HG02678 (cell line): ENCODE measurements around the gene MYH9.
"Not testable (repeated sequence)": the region's sequence is repeated elsewhere in the genome, so short reads cannot be mapped to it uniquely, and the experiment has no call there.

Experiments used
- ATAC-seq: cut with Tn5 transposase; IDR thresholded peaks from one replicate; pipeline ENCODE4 v1.9.1; 2021; ENCODE audit warnings: mild to moderate bottlenecking, moderate library complexity; ENCODE audit not compliant: unreplicated experiment

The MYH9 gene

DNA sequence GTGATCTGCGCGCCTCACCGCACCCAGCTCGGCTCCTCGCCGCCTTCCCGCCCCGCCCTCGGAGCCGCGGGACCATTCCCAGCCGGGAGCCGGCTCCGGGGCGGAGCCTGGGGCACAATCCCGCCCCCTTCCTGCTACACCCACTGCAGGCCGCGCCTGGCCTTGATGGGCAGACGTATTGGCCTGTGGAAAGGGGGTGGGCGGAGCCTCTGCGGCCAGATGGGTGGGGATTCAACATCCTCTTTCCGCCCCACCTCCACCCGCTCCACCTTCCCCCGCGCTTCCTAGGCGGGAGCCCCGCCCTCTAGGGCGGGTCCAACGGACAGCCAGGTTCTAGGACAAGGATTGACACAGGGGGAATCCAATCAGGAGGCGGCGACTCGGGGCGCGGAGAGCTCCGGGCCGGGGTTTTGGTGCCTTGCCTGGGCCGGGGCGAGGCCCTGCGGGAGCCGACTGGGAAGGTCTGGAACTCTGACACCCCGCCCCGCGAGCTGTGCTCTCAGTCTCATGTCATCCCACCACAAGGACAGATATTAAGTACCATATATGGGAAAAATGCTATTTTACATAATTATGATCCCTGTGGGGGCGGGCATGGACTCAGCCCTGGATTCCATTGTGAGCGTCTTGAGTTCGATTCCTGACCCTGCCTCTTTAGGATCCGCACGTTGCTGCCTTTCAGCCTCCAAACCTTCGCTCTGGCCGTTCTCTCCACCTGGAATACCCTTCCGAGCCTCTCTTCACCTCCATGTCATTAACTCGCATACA, at the start of gene MYH9:
Gene MYH9, minus strand, starts transcription at position 9 of the 768 bp plus-strand sequence. CDS start 38,731 bp downstream, outside the sequence.
- peak; percentile 80 for ATAC-seq

DNA sequence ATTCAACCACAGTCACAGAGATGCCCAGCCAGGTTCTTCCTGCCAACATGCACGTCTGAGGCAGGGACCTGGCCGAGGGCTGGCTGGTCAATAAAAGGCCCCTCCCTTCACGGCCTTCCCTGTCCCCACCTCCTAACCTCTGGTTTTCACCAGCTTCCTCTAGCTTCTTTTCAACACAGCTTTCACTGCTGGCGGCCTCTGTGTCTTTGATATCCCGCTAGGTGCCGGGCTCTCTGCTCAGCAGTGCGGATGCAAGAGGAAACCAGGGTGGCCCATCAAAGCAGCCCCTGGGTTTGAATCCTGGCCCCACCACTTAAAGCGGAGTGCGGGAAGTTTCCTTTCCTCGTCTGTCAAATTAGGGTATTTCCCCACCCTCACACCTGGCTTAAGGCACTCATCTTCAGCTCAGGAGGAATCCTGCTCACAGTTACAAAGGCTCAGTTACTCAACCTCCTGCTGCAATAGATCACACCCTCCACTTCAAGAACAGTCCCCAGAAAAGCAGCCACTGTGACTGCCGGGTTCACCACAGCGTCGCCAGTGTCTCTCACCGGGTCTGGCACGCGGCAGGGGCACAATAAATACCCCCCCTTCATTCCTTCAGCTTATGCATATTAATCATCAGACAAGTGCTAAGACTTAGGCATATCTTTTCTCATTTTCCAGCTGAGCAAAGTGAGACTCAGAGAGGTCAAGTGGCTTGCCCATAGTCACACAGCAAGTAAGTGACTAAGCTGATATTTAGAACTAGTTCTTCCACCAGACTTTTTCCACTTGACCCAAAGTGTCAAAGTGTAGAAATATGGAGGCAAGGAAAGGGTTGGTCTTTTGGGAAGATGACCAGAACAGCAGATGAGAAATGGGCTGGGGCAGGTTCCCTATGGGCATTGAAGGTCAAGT, 48.0 kb upstream of the MYH9 start:
- ATAC-seq, result no peak

GRCh38 chr22:36433318-36434231, 45.8 kb upstream of the MYH9 start:
- no peak for ATAC-seq

GRCh38 chr22:36432592-36433317, 45.0 kb upstream of the MYH9 start:
- ATAC-seq, result no peak

GRCh38 chr22:36431977-36432376, 44.2 kb upstream of the MYH9 start:
- ATAC-seq, result no peak

- ATAC-seq, result no peak
These were observed 43.1 kb upstream of the MYH9 start for GRCh38 chr22:36430863-36431262.

DNA sequence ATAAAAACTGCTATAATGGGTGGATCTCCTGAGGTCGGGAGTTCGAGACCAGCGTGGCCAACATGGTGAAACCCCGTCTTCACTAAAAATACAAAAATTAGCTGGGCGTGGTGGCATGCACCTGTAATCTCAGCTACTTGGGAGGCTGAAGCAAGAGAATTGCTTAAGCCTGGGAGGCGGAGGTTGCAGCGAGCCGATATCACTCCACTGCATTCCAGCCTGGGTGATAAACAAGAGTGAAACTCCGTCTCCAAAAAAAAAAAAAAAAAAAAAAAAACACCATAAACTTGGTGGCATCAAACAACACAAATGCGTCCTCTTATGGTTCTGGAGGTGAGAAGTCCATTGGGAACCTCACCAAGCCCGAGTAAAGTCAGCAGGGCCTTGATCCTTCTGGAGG, 40.2 kb upstream of the MYH9 start:
- ATAC-seq, result not testable (repeated sequence)

DNA sequence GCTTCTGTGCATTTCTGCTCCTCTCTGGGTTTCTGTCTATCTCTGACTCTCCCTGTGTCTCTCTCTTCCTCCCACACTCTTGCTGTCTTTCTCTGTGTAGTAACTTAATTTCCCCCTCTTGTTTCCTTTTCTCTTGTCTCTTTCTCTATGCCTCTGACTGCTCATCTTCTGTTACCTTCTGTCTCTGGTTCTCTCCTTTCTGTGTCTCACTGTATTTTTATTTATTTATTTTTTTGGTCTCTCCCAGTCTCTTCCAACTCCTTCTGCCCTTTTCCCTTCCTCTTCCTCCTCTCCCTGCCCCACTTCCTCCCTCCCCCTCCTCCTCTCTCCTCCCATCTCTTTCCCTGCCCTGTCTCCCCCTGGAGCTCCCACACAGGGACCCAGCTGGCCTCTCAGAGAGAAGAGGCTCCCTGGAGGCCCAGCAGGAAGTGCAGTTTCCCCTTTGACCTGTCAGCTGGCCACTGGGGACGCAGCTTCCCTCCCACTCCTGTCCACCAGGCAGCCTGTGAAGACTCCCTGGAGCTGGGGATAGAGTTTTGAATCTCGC, 38.3 kb upstream of the MYH9 start:
- no peak for ATAC-seq

GRCh38 chr22:36424901-36425579, 37.3 kb upstream of the MYH9 start:
- no peak for ATAC-seq

DNA sequence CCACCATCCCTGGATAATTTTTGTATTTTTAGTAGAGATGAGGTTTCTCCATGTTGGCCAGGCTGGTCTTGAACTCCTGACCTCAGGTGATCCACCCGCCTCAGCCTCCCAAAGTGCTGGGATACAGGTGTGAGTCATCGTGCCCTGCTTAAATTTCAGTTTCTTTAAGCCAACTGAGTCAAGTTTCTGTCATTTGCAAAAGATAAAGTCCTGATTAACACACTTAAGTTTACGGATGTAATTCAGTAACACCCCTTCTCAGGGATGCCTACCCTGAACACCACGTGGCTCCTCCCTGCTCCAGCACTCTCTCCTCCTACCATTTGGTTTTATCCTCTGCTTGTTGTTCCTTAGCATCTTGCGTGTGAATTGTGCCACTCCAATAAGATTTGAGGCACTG, 36.7 kb upstream of the MYH9 start:
- ATAC-seq, result not testable (repeated sequence)

- ATAC-seq, result no peak
These were observed 36.0 kb upstream of the MYH9 start for GRCh38 chr22:36423461-36424404.

DNA sequence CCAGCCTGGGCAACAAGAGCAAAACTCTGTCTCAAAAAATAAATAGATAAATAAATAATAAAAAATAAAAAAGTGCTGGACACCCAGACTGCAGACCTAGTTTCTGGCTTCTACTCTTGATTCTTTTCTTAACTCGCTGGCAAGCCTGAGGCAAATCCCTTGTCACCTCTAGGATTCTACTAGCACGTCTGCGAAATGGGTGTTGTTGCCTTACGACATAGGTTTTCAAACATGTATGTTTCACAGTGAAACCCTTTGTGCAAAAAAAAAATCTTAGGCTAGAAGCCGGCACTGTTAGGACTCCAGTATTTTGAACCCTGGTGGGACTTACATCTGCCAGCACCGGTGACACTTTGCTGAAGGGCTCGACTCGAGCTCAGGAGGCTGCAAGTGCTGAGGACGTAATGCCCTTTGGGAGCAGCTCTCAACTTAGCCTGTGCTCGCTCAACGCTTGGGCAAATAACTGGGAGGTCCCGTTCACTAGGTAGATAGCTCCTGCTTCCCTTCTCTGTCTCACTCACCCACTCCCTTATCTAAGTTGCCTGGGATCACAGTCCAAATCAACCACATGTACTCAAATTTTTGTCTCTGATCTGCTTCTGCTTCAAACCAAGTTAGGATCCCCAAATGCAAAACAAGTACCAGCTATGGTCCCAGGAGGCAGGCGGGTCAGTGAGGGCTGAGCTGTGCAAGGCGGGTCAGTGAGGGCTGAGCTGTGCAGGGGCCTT, 34.7 kb upstream of the MYH9 start:
- no peak for ATAC-seq

- ATAC-seq, result no peak
These were observed 32.4 kb upstream of the MYH9 start for GRCh38 chr22:36419912-36420882.

DNA sequence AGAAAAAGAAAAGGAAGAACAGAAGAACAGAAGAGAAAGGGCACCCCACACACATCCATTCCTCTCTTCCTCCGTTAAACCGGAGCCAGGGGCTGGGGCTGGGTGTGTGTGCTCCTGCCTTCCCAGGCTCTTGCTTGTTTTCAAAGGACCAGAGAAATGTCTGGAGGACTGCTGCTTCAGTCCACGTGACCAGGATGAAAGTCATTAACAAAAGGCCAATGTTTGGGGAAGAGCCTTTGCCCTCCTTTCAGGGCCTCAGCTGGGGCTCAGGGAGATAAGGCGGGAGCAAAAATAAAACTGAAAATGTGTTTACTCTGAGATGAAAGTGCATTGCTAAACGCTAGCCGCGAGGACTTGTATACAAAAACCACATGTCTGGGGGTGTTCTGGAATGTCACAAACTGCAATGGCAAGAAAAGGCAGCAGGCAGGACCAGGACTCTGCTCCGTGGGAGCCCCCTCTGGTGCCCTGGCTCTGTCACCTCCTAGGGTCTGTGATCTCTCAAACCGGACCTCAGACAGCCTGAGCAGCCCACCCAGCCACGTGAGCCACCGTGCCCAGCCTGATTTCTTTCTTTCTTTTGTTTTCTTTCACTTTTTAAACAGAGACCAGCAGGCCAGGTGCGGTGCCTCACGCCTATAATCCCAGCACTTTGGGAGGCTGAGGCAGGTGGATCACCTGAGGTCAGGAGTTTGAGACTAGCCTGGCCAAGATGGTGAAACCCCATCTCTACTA, 31.6 kb upstream of the MYH9 start:
- ATAC-seq, result no peak

- no peak for ATAC-seq
These were observed 29.5 kb upstream of the MYH9 start for GRCh38 chr22:36417281-36417686.
